KOPT-K1 (cell line): ENCODE results near the gene PLCB1.

ENCODE experiments used
- H3K27ac ChIP-seq: fragments of 200-600 bp; sonication (generic); 2 replicates; pipeline ENCODE4 v1.5.1; 2016; ENCODE audit warnings: antibody characterized with exemption, mild to moderate bottlenecking, low read depth, low read length; ENCODE audit not compliant: poor library complexity, severe bottlenecking
- H3K36me3 ChIP-seq: fragments of 200-600 bp; sonication (generic); 2 replicates; pipeline ENCODE4 v1.5.1; 2017; ENCODE audit warnings: antibody characterized with exemption, mild to moderate bottlenecking, low read length, moderate library complexity; ENCODE audit not compliant: insufficient read depth
- H3K9me3 ChIP-seq: fragments of 200-600 bp; sonication (generic); 2 replicates; pipeline ENCODE4 v1.5.1; 2017; ENCODE audit warnings: antibody characterized with exemption, low read length, mild to moderate bottlenecking; ENCODE audit not compliant: insufficient read depth, poor library complexity, severe bottlenecking

Gene PLCB1

GRCh38 chr20:8498571-8498970 lies 366.5 kb downstream of the PLCB1 start:
- H3K9me3 ChIP-seq, result no peaks in the 10 kb centered on the region
- no peak overlapping the region for H3K27ac ChIP-seq
- no peaks in the 10 kb centered on the region for H3K36me3 ChIP-seq

- Histone ChIP-seq H3K27ac (no peak overlapping the region), H3K9me3 (no peaks in the 10 kb centered on the region), H3K36me3 (no peaks in the 10 kb centered on the region)
Observed at GRCh38 chr20:8504030-8504429, 372.0 kb downstream of the PLCB1 start.

- Histone ChIP-seq H3K36me3 (no peaks in the 10 kb centered on the region), H3K9me3 (no peaks in the 10 kb centered on the region)
Observed at GRCh38 chr20:8505476-8506200, 373.6 kb downstream of the PLCB1 start.

GRCh38 chr20:8507231-8507630 lies 375.2 kb downstream of the PLCB1 start:
- Histone ChIP-seq H3K27ac (no peak overlapping the region), H3K9me3 (no peaks in the 10 kb centered on the region), H3K36me3 (no peaks in the 10 kb centered on the region)

More at GRCh38 chr20:8505476-8506200, 373.6 kb downstream of the PLCB1 start:
- H3K27ac ChIP-seq, result no peak overlapping the region

GRCh38 chr20:8509809-8510208 lies 377.7 kb downstream of the PLCB1 start:
- Histone ChIP-seq H3K9me3 (no peaks in the 10 kb centered on the region), H3K36me3 (no peaks in the 10 kb centered on the region), H3K27ac (no peak overlapping the region)

- Histone ChIP-seq H3K36me3 (no peaks in the 10 kb centered on the region), H3K9me3 (no peaks in the 10 kb centered on the region), H3K27ac (no peak overlapping the region)
Observed at GRCh38 chr20:8510808-8511207, 378.7 kb downstream of the PLCB1 start.

- Histone ChIP-seq H3K36me3 (no peaks in the 10 kb centered on the region), H3K27ac (no peak overlapping the region)
Observed at GRCh38 chr20:8512003-8512402, 379.9 kb downstream of the PLCB1 start.

GRCh38 chr20:8515810-8516435 lies 383.9 kb downstream of the PLCB1 start:
- H3K36me3 ChIP-seq, result no peaks in the 10 kb centered on the region
- H3K27ac ChIP-seq, result no peak overlapping the region
- H3K9me3 ChIP-seq, result no peaks in the 10 kb centered on the region

More at GRCh38 chr20:8512003-8512402, 379.9 kb downstream of the PLCB1 start:
- no peaks in the 10 kb centered on the region for H3K9me3 ChIP-seq

GRCh38 chr20:8518878-8519277 lies 386.8 kb downstream of the PLCB1 start:
- H3K9me3 ChIP-seq, result no peaks in the 10 kb centered on the region
- H3K27ac ChIP-seq, result no peak overlapping the region
- no peaks in the 10 kb centered on the region for H3K36me3 ChIP-seq

- Histone ChIP-seq H3K27ac (no peak overlapping the region), H3K36me3 (no peaks in the 10 kb centered on the region), H3K9me3 (no peaks in the 10 kb centered on the region)
Observed at GRCh38 chr20:8519887-8520286, 387.8 kb downstream of the PLCB1 start.

- Histone ChIP-seq H3K9me3 (no peaks in the 10 kb centered on the region), H3K27ac (no peak overlapping the region)
Observed at GRCh38 chr20:8522168-8522567, 390.1 kb downstream of the PLCB1 start.

GRCh38 chr20:8523684-8524083 lies 391.6 kb downstream of the PLCB1 start:
- no peaks in the 10 kb centered on the region for H3K9me3 ChIP-seq

More at GRCh38 chr20:8522168-8522567, 390.1 kb downstream of the PLCB1 start:
- no peaks in the 10 kb centered on the region for H3K36me3 ChIP-seq

GRCh38 chr20:8524101-8525016 lies 392.3 kb downstream of the PLCB1 start:
- no peak overlapping the region for H3K27ac ChIP-seq
- no peaks in the 10 kb centered on the region for H3K9me3 ChIP-seq
- no peaks in the 10 kb centered on the region for H3K36me3 ChIP-seq

More at GRCh38 chr20:8523684-8524083, 391.6 kb downstream of the PLCB1 start:
- H3K36me3 ChIP-seq, result no peaks in the 10 kb centered on the region
- no peak overlapping the region for H3K27ac ChIP-seq

GRCh38 chr20:8525017-8525343 lies 392.9 kb downstream of the PLCB1 start:
- H3K9me3 ChIP-seq, result no peaks in the 10 kb centered on the region
- H3K36me3 ChIP-seq, result no peaks in the 10 kb centered on the region
- H3K27ac ChIP-seq, result no peak overlapping the region

GRCh38 chr20:8526610-8527009 lies 394.5 kb downstream of the PLCB1 start:
- Histone ChIP-seq H3K9me3 (no peaks in the 10 kb centered on the region), H3K36me3 (no peaks in the 10 kb centered on the region), H3K27ac (no peak overlapping the region)
